HG02759 (cell line): ENCODE data around the gene MFF.

ENCODE experiments used
- ATAC-seq: cut with Tn5 transposase; IDR thresholded peaks from one replicate; pipeline ENCODE4 v1.9.1; 2021; ENCODE audit warnings: mild to moderate bottlenecking, moderate library complexity; ENCODE audit not compliant: unreplicated experiment

The MFF gene

DNA sequence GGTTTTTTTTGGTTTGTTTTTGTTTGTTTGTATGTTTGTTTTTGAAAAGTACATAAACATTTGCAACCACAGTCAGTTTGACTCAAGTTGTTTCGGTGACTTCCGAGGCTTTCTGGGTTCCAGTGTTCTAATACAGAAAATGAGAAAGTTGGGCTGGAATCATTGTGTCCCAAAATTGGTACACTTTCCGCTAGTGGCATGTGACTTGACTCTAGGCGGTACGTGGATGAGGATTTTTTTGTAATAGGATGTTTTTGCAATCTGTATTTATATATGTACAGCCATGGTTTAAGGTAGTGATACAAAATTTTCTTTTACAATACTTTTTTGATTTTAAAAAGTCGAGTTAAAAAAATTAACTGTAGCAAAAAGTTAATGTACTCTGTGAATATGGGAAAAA is 1.7 kb downstream of the MFF start:
- ATAC-seq, result no peak

DNA sequence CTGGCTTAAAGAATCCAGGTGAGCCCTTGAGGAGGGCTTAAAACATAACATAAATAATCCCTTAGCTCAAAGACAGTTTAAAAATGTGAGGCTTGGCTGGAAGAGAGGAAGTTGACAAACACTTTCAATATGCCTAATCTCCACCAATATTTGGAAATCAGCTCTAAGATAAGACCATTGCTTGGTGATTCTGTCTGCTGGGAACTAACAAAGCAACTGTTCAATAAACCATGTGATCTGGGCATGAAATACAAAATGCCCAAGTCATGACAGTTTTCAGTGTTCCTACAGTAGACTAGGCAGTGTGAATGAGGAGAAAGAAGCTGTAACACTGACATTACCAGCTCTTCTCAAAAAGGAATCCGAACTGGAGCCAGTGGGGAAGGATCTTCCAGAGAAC is 10.7 kb downstream of the MFF start:
- ATAC-seq, result no peak

DNA sequence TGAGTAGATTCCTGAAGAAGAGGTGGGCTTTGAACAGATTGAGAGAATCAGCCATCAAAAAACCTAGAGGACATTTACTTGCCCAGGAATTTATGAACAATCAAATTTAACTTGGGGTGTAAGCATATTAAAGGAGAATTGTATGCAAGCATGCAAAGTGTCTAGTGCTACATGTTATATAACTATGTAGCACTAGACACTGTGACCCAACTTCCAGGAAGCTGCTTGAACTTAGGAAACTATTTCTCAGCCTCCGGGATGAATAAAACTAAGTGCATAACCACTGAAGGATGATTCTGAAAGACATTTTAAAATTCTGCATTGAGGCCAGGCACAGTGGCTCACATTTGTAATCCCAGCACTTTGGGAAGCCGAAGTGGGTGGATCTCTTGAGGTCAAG is 12.4 kb downstream of the MFF start:
- no peak for ATAC-seq

DNA sequence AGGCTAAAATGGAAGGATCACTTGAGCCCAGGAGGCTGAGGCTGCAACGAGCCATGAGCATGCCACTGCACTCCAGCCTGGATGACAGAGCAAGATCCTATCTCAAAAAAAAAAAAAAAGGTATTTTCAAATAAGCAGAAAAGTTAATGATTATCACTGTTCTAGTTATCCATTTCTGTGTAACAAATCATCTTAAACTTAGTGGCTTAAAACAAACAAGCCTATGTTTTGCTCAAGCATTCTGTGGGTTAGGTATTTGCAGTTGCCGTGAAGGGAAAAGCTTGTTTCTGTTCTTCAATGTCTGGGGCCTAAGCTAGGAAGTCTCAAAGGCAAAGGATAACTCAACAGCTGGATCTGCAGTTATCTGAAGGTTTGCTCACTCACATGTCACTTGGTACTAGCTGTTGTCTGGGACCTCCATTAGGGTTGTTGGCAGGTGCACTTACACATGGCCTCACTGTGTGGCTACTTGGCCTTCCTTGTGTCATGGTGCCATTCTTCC is 14.1 kb downstream of the MFF start:
- no peak for ATAC-seq

DNA sequence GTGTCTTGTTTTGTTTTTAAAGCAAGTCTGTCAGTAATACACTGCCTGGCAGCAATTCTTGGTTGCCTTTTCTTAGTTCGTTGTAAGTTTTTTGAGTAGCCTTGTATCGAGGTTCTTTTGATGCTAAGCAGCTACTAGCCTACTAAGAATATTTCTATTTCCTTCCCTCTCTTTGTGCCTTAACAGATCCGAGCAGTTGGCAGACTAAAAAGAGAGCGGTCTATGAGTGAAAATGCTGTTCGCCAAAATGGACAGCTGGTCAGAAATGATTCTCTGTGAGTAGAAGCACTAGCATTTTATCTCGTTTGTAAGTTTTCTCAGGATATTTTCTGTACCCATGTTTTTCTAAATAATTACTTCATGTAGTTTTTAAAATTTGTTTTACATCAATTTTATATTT is 15.1 kb downstream of the MFF start:
- no peak for ATAC-seq

DNA sequence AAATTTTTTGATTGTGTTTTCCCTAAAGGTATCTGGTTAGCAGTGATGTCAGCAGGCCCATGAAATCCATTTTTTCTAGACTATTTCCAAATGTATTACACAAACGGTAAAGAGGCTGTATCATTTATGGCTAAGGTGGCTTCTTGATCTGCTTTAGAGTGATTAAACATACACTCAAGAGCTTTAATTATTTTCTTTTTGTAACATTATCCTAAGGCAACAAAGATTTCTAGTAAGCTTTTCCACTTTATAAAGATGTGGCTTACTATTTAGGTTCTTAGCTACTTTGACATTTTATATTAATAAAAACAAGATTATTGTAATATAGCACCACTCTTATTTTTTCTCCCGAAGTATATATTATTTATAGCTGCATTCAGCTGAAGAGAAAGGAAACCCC is 16.5 kb downstream of the MFF start:
- no peak for ATAC-seq

DNA sequence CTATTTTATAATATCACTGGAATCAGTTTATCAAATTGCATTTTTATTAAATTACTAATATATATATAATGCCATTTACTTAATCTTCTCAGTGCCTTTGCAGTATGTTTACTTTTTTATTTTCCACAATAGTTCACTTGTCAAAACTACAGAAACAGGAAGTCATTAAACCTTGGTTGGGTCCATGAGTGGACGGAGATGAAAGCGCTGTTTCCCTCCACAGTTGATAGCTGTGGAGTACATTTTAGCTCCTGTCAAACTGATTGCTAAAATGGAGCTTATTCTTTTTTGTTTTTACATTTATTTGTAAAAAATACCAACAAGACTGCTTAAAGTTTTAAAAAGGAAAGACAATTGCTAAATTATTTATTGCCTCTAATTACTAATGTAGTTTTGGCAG is 19.2 kb downstream of the MFF start:
- no peak for ATAC-seq

DNA sequence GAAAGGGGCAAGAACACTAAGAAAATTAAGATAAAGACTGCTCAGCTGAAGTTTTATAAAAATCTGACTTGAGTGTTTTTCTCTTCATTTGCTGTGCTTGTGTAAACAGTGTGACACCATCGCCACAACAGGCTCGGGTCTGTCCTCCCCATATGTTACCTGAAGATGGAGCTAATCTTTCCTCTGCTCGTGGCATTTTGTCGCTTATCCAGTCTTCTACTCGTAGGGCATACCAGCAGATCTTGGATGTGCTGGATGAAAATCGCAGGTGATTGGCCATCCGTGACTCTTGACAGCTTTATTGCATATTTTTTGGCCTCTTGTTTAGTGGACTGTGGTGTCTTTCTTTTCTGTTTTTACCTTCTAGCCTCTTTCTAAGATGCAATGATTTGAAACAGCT is 22.1 kb downstream of the MFF start:
- ATAC-seq, result no peak

DNA sequence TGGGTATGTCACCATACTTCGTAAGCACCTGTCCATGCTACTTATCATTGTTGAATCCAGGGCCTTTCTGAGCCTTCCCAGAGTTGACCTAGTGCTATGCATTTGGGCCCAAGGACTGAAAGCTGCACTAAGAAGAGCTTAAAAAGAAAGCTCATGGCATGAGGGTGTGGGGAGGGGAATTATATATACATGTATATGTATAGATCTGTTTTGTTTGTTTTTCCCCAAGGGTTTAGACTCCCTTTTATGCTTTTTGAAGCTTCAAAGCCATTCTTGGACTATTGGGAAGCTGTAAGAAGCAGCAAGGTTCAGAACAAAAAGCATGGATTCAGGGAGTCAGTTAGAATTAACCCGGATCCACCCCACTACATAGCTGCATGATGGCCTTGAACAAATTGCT is 23.3 kb downstream of the MFF start:
- ATAC-seq, result no peak

DNA sequence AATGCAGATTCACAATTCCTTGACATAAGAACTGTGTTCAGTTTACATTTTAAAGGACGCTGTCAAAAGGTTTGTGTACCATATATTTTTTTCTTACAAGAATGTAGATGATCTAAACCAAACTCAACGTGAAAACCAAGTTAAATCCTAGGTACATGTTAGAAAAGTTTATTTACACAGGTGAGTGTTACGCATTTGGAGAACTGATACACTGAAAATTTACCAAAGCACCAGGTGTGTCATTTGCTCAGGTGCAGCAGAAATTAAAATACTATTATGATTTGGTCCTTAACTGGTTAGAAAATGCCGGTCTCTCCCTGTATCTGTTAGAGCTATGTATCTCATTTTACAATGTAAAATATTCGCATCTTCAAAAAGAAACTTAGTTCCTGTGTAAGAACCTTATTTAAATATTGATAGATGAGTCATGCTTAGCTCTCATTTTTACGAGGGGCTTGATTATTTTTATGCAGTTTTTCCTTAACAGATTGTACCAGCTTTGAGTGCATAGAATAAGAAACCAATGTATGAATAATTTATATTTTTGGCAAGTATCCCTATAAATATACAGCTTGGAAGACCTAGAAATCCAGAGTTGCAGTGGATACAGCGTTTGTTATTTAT is 25.1 kb downstream of the MFF start:
- ATAC-seq, result no peak

DNA sequence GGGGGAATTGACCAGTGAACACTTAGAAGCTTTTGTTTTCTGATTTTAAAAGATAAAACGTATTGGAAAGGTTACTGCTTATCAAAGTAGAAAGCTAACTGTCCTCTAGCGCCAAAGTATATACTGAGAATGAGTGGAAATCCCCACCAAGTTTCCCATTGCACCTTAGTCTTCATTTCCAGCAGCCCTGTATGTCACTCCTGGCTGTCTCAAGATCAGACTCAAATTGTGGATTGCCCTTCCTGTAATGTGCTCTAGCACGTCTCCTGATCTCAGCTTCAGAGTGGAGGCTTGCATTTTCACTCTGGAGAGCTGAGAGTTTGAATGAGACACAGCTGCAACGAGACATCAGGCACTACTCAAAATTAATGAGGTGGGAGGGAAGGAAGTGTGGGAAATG is 26.6 kb downstream of the MFF start:
- ATAC-seq, result peak; percentile 90

DNA sequence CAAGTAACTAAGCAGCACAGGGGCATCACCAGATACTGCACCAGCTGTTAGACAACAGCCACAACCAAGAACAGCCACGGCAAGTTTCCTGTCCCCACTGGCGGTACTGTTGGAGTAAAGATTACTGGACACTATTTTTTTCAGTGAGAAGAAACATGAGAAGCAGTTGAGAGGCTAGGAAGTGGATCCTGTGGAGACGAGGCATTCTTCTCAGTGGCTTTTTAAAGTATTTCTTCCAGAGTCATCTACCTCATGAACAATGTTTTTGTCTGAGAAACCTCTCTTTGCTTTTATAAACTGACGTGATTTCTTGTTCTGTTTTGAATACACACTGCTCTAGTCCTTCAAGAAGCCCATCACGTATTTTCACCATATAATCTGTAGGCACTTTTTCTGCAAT is 35.3 kb downstream of the MFF start:
- ATAC-seq, result no peak

DNA sequence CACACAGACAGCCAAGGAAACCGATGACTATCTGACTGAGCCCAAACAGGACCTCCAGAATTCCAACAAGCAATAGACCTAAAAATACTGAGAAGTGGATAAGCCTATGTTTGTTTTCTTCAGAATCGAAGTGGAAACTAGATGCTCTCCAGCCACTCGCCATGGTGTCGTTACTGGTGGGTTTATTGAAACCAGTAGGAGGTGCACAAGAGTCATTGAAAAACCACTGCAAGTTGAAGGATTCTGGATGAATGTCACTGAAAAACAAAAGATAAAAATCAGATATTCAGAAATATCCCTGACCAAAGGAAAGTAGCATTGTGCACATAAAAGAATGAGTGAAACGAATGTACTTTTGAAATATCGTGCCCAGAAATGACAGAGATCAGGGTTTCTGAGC is 38.7 kb downstream of the MFF start:
- no peak for ATAC-seq

DNA sequence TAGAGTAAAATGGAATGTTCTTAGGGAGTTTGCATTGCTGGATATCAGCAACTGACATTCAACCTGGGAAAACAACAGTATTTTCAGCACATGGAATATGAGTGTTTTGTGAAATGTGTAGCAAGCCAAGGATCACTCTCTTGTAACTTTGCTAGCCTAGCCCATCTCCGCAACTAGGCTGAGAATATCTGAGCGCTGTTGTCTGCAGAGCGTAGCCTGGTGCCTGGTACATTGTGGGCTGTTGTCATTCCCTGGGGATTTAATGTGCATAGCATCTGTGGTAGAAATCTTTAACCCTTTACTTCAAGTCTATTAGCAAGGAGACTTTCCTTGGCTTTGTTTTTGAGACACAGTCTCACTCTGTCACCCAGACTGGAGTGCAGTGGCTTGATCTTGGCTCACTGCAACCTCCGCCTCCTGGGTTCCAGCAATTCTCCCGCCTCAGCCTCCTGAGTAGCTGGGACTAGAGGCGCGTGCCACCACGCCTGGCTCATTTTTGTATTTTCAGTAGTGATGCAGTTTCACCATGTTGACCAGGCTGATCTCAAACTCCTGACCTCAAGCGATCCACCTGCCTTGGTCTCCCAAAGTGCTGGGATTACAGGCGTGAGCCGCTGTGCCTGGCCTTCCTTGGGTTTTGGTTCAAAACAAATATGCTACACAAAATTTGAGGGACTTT is 39.7 kb downstream of the MFF start:
- ATAC-seq, result peak; percentile 54

DNA sequence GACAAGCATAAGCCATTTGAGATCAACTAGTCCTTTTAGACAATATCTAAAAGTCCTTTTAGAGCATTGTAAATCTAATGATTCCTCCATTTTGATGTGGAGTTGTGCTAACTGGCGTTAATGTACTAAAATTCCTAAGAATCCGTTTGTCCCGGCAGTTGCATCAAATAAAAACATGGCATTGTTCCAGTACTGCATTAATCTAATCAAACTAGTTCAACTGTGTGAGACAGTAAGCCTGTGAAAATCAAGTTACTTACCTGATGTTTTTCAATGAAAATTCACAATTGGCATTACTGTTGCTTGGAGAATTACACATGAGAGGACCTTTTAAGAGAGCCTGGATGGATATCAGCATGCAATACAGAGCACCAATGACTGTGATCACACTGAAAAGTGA is 40.8 kb downstream of the MFF start:
- ATAC-seq, result no peak

DNA sequence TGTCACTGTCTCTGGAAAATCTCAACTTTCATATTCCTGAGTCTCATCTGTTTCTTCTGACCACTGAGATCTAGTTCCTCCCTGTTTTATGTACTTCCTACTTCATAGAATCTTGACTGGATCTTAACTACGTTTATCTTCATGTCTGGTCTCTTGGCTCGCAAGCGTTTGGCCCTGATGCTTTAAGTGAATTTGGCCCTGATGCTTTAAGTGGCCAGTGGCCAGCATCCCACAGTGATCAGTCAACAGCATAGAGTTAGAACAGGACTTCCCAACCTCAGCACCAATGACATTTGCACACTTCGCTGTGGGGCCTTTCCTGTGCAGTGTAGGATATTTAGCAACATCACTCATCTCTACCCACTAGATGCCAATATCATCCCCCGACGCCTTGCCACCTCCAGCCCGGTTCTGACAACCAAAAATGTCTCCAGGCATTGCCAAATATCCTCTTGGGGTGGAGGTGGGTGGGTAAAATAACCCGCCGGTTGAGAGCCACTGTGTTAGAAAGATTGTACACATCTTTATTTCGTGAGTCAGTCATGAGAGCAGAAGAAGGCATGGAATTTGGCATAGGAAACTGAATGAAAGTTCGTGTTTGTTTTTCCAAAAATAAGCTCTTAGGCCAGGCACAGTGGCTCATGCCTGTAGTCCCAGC is 41.8 kb downstream of the MFF start:
- no peak for ATAC-seq

DNA sequence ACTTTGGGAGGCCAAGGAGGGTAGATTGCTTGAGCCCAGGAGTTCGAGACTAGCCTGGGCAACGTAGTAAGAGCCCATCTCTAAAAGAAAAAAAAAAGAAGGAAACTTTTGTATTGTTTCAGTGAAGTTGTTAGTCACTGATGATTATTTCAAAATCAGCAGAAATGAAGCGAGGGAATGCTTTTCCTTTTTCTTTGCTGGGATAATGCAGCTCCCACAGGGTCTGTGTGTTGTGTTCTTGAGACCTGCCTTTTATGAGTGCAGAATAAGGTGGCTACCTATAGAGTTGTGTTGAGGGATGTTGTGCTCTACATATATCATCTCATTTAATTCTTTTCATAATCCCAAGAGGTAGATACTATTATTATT is 42.4 kb downstream of the MFF start:
- no peak for ATAC-seq

DNA sequence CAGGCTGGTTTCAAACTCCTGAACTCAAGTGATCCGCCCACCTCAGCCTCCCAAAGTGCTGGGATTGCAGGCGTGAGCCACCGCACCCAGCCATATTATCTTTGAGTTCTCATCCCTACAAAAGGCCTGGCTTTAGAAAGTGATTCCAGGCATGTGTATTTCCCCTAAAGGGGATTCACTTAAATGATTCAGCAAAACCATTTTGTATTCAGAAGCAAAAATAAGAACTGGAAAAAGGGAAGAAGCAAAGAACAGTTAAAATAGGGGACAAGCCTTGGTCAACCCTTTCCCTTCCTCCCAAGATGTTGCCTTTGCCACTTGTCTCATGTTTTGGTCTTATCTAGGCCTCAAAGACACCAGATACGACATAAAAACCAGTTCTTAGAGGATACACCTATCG is 43.5 kb downstream of the MFF start:
- no peak for ATAC-seq

DNA sequence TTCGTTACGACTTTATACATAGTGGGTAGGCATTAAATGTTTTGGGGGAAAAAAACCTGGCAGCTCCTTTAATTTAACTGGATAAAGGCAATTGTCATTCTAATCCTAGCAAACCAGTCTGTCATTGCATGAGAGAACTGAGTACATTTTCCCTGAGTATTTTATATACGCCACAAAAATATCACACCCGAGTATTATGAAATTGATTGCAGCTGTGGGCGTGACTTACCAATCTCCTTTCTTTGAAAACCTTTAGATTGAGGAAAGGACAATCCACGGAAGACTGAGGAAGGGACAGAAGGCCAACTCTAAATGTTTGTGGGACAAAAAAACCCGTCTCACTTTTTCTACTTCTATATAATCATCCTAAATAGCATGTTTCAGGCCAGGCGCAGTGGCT is 45.0 kb downstream of the MFF start:
- ATAC-seq, result no peak

DNA sequence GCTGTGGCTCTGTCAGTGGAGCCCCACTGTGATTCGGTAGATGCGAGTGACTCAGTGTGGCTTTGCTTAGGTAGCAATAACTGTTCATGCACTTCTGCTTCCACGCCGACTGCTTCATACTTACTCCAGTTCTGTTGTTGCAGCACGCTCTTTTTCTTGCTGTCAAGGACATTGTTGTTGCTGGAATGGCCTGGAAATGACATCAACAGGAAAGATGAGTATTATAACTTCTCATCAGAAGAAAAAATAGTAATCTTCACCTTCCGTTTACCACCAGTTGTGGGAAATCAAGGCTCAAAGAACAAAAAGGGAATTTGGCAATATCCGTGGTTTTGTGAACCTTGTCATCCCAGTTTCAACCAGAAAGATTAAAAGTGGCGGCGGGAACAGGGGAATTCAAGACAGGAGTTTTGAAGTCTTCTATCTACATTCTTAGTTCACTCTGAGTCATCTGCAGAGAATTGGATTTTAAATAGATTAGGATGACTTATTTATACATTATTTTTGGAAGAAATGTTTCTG is 45.8 kb downstream of the MFF start:
- no peak for ATAC-seq

DNA sequence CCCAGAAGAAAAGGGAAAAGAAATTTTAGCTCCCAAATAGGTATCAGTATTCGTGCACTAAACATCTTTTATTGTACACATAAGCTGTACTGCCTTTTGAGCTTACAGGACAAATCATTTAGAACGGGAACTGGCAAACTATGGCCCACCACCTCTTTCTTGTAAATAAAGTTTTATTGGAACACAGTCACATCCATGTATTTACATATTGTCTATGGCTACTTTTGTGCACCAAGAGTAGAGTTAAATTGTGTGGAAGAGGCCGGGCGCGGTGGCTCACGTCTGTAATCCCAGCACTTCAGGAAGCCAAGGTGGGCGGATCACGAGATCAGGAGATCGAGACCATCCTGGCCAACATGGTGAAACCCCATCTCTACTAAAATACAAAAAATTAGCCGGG is 48.3 kb downstream of the MFF start:
- no peak for ATAC-seq

DNA sequence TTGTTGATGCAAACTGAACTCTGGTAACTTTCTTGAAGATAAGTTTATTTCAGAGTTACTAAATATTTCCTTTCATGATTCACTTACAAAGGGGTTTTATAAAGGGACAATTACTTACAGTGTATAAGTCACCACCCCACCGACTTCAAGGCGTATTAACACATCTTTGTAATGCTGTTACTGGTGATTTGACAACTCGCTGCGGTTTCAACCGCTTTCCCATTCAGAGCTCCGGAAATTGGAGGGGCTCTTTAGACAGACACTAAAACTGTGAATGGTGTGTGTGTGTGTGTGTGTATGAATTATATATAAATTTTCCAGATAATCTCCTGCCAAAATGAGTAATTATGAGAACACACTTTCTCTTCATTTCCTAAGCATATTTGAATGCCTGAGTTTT is 49.1 kb downstream of the MFF start:
- ATAC-seq, result peak; percentile 65
